Fibroblast of lung (primary cell): Measurements from ENCODE around the gene UNC79. TPM values are rescaled to one million over a fixed set of nuclear protein-coding genes. Genes with fewer than 3 reads are reported as not detected.

Source experiments
- DNase-seq, 2 donors: peaks; one replicate each; pipeline versions ENCODE4 v3.0.0 to v3.0.0-alpha.2; 2010; ENCODE audit warnings: low read depth in 2 of 2
- H2AFZ ChIP-seq: 2 replicates; pipeline ENCODE4 v1.5.1; 2012; ENCODE audit warnings: low read length, control low read depth, inconsistent platforms
- H3K27ac ChIP-seq: 2 replicates; pipeline ENCODE4 v1.5.1; 2011; ENCODE audit warnings: low read length, control low read depth; ENCODE audit not compliant: insufficient read depth
- H3K27me3 ChIP-seq: 2 replicates; pipeline ENCODE4 v1.5.1; 2011; ENCODE audit warnings: mild to moderate bottlenecking, low read length; ENCODE audit not compliant: control insufficient read depth, insufficient read depth
- H3K36me3 ChIP-seq: 2 replicates; pipeline ENCODE4 v1.5.1; 2011; ENCODE audit warnings: low read length; ENCODE audit not compliant: control insufficient read depth, insufficient read depth
- H3K4me1 ChIP-seq: 2 replicates; pipeline ENCODE4 v1.5.1; 2011; ENCODE audit warnings: low read length; ENCODE audit not compliant: control insufficient read depth, insufficient read depth; ENCODE audit errors: extremely low read depth
- H3K4me2 ChIP-seq: 2 replicates; pipeline ENCODE4 v1.5.1; 2011; ENCODE audit warnings: low read length, control low read depth; ENCODE audit not compliant: insufficient read depth; ENCODE audit errors: extremely low read depth
- H3K4me3 ChIP-seq, 4 experiments: fragments of 200-600 bp in 1 of 4; sonication (generic) in 1 of 4; replicated peaks in 1 of 4; 2 replicates each; pipeline ENCODE4 v1.5.1; 2011 to 2016; ENCODE audit warnings: low read length in 4 of 4, low read depth in 3 of 4, mild to moderate bottlenecking in 3 of 4, control low read depth in 2 of 4, inconsistent platforms in 1 of 4, mixed read lengths in 1 of 4; ENCODE audit not compliant: insufficient read depth in 1 of 4; ENCODE audit errors: control extremely low read depth in 1 of 4
- H3K79me2 ChIP-seq: 2 replicates; pipeline ENCODE4 v1.5.1; 2012; ENCODE audit warnings: mild to moderate bottlenecking, low read length, inconsistent platforms; ENCODE audit not compliant: control insufficient read depth, insufficient read depth
- H3K9ac ChIP-seq: 2 replicates; pipeline ENCODE4 v1.5.1; 2011; ENCODE audit warnings: mild to moderate bottlenecking, low read length, control low read depth; ENCODE audit not compliant: insufficient read depth
- H3K9me3 ChIP-seq: 2 replicates; pipeline ENCODE4 v1.5.1; 2012; ENCODE audit warnings: low read depth, low read length; ENCODE audit not compliant: control insufficient read depth, insufficient read depth
- H4K20me1 ChIP-seq: 2 replicates; pipeline ENCODE4 v1.5.1; 2011; ENCODE audit warnings: low read length; ENCODE audit not compliant: control insufficient read depth, insufficient read depth; ENCODE audit errors: extremely low read depth
- CTCF ChIP-seq, 2 donors: IDR thresholded peaks in 1 of 2; conservative IDR thresholded peaks in 1 of 2; 1 replicate in 1 of 2; 2 replicates in 1 of 2; pipeline ENCODE4 v1.5.1; 2011 to 2012; ENCODE audit warnings: low read length in 2 of 2, control low read depth in 1 of 2, inconsistent platforms in 1 of 2, low read depth in 1 of 2, mild to moderate bottlenecking in 1 of 2
- EZH2 ChIP-seq: IDR thresholded peaks from 2 replicates; pipeline ENCODE4 v1.5.1; 2012; ENCODE audit warnings: low read length, control low read depth, mild to moderate bottlenecking; ENCODE audit errors: missing control alignments
- polyA plus RNA-seq, 2 donors: library from polyadenylated mRNA; depleted of rRNA in 1 of 2; stranded (reverse) in 1 of 2; unstranded in 1 of 2; fragments of >200 nt; gene quantifications; 2 replicates each; pipeline ENCODE4 v1.2.1, GENCODE V29; 2011 to 2012; ENCODE audit warnings: missing spikeins in 1 of 2
- total RNA-seq: library from RNA; depleted of rRNA; stranded (reverse); fragments of >200 nt; gene quantifications from 2 replicates; pipeline ENCODE4 v1.2.1, GENCODE V29; 2014

The UNC79 gene
- total and polyA plus RNA-seq, 2 donors (not counting 1 experiment from before 2014, with no cell fraction given): 0.02 to 0.17 TPM

DNA sequence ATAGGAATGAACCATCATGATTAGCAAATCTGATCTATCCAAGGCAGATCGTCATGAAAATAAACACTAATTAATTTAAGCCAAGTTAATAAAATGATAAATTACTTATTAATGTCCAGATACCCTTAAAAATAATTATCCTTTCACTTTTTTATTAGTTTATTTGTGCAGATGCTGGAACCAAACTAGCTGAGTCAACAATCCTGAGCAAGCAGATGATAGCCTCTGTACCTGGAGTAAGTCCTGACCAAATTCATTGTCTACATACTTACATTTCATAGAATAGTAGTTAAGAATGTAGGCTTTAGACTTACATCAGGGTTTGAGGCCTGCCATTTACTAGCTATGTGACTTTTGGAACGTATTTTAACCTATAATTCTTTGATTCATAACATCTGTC is 251.7 kb downstream of the UNC79 start:
- Histone ChIP-seq H3K4me2 (no peak overlapping the region), H2AFZ (no peak overlapping the region), H3K79me2 (no peaks in the 10 kb centered on the region), H3K4me3 (no peak overlapping the region), H3K4me1 (no peaks in the 10 kb centered on the region), H3K36me3 (no peaks in the 10 kb centered on the region), H3K27me3 (no peaks in the 10 kb centered on the region), H4K20me1 (no peaks in the 10 kb centered on the region), H3K9ac (no peak overlapping the region), H3K9me3 (no peaks in the 10 kb centered on the region), H3K27ac (no peak overlapping the region)
- DNase-seq: no peak
- no peak for TF ChIP-seq EZH2
- TF ChIP-seq CTCF (conservative IDR thresholded peaks at IDR 0.05 in 1 of 2, IDR thresholded peaks at IDR 0.05 in 1 of 2; ENCODE audit: low read depth in 1 of 2, low read length in 2 of 2): no peak

GRCh38 chr14:93683226-93683625 is 252.5 kb downstream of the UNC79 start:
- no peak overlapping the region for H3K9ac ChIP-seq
- no peaks in the 10 kb centered on the region for H3K27me3 ChIP-seq
- no peak for DNase-seq
- no peak overlapping the region for H2AFZ ChIP-seq
- no peaks in the 10 kb centered on the region for H3K79me2 ChIP-seq
- H3K4me1 ChIP-seq: no peaks in the 10 kb centered on the region
- no peak overlapping the region for H3K4me2 ChIP-seq
- H3K36me3 ChIP-seq: no peaks in the 10 kb centered on the region
- H3K4me3 ChIP-seq: no peak overlapping the region
- no peaks in the 10 kb centered on the region for H4K20me1 ChIP-seq
- no peaks in the 10 kb centered on the region for H3K9me3 ChIP-seq
- no peak overlapping the region for H3K27ac ChIP-seq
- no peak for TF ChIP-seq CTCF (conservative IDR thresholded peaks at IDR 0.05 in 1 of 2, IDR thresholded peaks at IDR 0.05 in 1 of 2; ENCODE audit: low read depth in 1 of 2, low read length in 2 of 2)
- TF ChIP-seq EZH2: no peak

DNA sequence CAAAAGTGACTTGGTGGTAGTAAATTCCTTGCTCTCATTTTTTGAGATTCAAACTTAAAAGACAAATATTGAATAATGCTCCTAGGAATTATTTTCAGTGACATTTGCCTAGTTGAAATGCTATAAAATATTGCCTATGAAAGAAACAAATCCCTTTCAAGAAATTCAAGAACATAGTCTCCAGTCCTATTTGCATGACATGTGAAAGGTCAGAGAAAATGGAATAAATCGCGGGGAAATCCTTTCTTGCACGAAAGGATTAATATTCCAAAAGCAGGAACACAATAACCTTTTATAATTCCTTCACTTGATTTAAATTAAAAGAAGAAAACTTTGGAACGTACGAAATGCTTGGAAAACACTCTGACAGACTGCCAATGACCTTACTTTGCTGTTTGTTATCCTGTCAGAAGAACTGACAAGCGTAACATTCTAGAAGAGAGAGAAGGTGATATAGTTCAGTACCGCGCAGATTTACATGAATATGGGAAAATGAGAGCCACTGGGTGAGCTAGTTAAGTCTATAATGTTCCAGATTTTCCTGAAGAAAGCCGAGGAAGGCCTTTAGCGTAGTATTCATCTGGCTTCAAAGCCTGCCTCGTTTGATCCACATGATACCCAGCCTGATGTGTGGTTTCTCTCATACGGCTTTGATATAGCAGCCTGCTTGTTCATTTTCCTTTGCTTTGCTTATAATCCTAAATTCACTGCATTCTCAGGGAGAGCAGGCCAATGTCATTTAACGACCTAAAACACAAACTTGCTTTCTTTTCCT is 254.6 kb downstream of the UNC79 start:
- H2AFZ ChIP-seq: no peak overlapping the region
- no peaks in the 10 kb centered on the region for H3K79me2 ChIP-seq
- DNase-seq: no peak

More for the DNA sequence above, 254.6 kb downstream of the UNC79 start:
- Histone ChIP-seq H3K4me1 (no peaks in the 10 kb centered on the region), H3K9ac (no peak overlapping the region), H3K4me3 (no peak overlapping the region), H3K27me3 (no peaks in the 10 kb centered on the region), H4K20me1 (no peaks in the 10 kb centered on the region), H3K27ac (no peak overlapping the region), H3K9me3 (no peaks in the 10 kb centered on the region), H3K36me3 (no peaks in the 10 kb centered on the region), H3K4me2 (no peak overlapping the region)
- TF ChIP-seq CTCF (conservative IDR thresholded peaks at IDR 0.05 in 1 of 2, IDR thresholded peaks at IDR 0.05 in 1 of 2; ENCODE audit: low read depth in 1 of 2, low read length in 2 of 2) (no peak), EZH2 (no peak)
